Chondrocyte (in vitro differentiated cells): ENCODE results near the gene RAD51B. TPM values are rescaled to one million over a fixed set of nuclear protein-coding genes. Genes with fewer than 3 reads are reported as not detected.

Source experiments
- DNase-seq: peaks from one replicate; pipeline ENCODE4 v3.0.0; 2021; ENCODE audit warnings: mixed read lengths, low spot score
- H3K27ac Mint-ChIP-seq: one replicate; pipeline ENCODE4 v1.8.0; 2021; ENCODE audit warnings: mild to moderate bottlenecking, moderate library complexity, mixed read lengths; ENCODE audit not compliant: unreplicated experiment
- H3K27me3 Mint-ChIP-seq: 2 replicates; pipeline ENCODE4 v1.8.0; 2021; ENCODE audit warnings: low read depth, mixed read lengths
- H3K36me3 Mint-ChIP-seq: 2 replicates; pipeline ENCODE4 v1.8.0; 2021; ENCODE audit warnings: low read depth, mixed read lengths
- H3K4me1 Mint-ChIP-seq: 2 replicates; pipeline ENCODE4 v1.8.0; 2021; ENCODE audit warnings: low read depth, mild to moderate bottlenecking, mixed read lengths
- H3K4me3 Mint-ChIP-seq: one replicate; pipeline ENCODE4 v1.8.0; 2021; ENCODE audit warnings: mild to moderate bottlenecking, moderate library complexity, mixed read lengths; ENCODE audit not compliant: unreplicated experiment
- H3K9me3 Mint-ChIP-seq: 2 replicates; pipeline ENCODE4 v1.8.0; 2021; ENCODE audit warnings: low read depth, mixed read lengths
- total RNA-seq: library from RNA; stranded (reverse); gene quantifications from 3 replicates; pipeline ENCODE4 v1.2.1, GENCODE V29; 2021
- TF ChIP-seq, protein P1 (sequence below): fragments of 200-600 bp; sonication (generic); IDR thresholded peaks from 2 replicates; pipeline ENCODE4 v1.5.0; 2021; ENCODE audit warnings: antibody characterized with exemption, mild to moderate bottlenecking, moderate library complexity

Gene RAD51B
- total RNA-seq, 1 donor from 2014 or later, result 8.2 TPM

DNA sequence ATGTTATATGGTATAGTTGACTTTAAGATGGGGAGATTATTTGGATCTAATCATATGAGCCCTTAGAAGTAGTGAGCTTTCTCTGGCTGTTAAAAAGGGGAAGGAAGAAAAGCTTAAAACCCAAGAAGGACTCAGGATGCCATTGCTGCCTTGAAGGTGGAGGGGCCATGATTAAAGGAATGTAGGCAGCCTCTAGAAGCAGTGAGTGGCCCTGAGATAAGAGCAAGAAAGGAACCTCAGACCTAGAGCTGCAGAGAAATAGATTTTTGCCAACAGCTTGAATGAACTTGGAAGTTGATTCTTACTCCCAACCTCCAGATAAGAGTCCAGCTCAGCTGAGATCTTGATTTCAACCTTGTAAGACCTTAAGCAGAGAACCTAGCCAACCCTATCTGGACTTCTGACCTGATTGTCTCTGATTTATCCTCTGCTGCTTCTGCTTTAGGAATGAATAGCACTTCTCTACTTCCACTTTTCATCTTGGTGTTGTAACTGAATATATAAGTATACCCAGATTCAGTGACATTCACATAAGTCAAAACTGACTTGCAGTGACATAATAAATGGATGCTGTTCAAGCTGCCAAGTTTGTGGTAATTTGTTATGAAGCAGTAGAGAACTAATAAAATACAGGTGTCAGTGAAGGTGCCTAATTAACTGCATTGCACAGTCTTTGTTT is 33.5 kb downstream of the RAD51B start:
- DNase-seq, result no peak
- H3K27me3 Mint-ChIP-seq, result no peaks in the 10 kb centered on the region
- no peak overlapping the region for H3K27ac Mint-ChIP-seq
- H3K9me3 Mint-ChIP-seq, result peaks cover 9% of the 10 kb centered on the region
- H3K4me1 Mint-ChIP-seq, result peaks cover 11% of the 10 kb centered on the region
- H3K36me3 Mint-ChIP-seq, result peaks cover 8% of the 10 kb centered on the region
- no peak overlapping the region for H3K4me3 Mint-ChIP-seq
- TF ChIP-seq, protein P1, sequence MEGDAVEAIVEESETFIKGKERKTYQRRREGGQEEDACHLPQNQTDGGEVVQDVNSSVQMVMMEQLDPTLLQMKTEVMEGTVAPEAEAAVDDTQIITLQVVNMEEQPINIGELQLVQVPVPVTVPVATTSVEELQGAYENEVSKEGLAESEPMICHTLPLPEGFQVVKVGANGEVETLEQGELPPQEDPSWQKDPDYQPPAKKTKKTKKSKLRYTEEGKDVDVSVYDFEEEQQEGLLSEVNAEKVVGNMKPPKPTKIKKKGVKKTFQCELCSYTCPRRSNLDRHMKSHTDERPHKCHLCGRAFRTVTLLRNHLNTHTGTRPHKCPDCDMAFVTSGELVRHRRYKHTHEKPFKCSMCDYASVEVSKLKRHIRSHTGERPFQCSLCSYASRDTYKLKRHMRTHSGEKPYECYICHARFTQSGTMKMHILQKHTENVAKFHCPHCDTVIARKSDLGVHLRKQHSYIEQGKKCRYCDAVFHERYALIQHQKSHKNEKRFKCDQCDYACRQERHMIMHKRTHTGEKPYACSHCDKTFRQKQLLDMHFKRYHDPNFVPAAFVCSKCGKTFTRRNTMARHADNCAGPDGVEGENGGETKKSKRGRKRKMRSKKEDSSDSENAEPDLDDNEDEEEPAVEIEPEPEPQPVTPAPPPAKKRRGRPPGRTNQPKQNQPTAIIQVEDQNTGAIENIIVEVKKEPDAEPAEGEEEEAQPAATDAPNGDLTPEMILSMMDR, result no peak

DNA sequence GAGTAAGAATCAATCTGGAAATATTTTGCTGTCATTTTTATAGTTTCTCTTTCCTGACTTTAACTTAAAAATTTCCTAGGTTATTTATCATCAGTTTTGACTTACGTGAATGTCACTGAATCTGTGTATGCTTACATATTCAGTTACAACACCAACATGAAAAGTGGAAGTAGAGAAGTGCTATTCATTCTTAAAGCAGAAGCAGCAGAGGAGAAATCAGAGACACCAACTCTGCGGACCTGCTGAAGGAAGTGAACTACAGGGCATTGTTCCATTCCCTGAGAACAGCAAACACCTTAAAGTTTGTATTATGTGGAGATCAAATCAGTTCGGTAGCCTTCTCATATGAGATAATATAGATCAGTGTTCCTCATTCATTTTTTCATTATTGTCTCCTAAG is 34.1 kb downstream of the RAD51B start:
- no peak overlapping the region for H3K4me3 Mint-ChIP-seq
- TF ChIP-seq, protein P1, result no peak
- DNase-seq, result no peak
- H3K27ac Mint-ChIP-seq, result no peak overlapping the region
- peaks cover 11% of the 10 kb centered on the region for H3K4me1 Mint-ChIP-seq
- H3K27me3 Mint-ChIP-seq, result no peaks in the 10 kb centered on the region
- peaks cover 4% of the 10 kb centered on the region for H3K36me3 Mint-ChIP-seq
- H3K9me3 Mint-ChIP-seq, result peaks cover 4% of the 10 kb centered on the region

DNA sequence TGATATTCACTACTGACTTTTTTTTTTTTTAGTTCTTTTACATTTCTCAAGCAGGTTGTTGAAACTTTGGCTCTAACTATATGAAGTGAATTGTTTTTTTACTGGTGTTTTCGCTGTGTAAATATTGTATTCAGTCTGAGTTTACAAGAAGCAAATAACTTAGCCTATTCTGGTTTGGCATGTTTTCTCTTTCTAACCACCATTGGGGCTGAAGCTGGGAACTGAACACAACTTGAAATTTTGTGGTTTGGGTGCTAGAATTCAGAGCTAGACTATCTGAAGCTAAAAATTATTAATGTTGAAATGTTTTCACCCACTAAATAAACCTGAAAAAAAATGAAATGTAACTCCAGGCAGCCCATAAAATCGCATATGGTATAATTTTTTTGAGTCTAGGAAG is 37.2 kb downstream of the RAD51B start:
- Mint-ChIP-seq H3K27me3 (no peaks in the 10 kb centered on the region), H3K27ac (no peak overlapping the region), H3K4me1 (peaks cover 14% of the 10 kb centered on the region), H3K4me3 (no peak overlapping the region), H3K9me3 (no peaks in the 10 kb centered on the region), H3K36me3 (no peaks in the 10 kb centered on the region)
- no peak for DNase-seq
- TF ChIP-seq, protein P1, result no peak

DNA sequence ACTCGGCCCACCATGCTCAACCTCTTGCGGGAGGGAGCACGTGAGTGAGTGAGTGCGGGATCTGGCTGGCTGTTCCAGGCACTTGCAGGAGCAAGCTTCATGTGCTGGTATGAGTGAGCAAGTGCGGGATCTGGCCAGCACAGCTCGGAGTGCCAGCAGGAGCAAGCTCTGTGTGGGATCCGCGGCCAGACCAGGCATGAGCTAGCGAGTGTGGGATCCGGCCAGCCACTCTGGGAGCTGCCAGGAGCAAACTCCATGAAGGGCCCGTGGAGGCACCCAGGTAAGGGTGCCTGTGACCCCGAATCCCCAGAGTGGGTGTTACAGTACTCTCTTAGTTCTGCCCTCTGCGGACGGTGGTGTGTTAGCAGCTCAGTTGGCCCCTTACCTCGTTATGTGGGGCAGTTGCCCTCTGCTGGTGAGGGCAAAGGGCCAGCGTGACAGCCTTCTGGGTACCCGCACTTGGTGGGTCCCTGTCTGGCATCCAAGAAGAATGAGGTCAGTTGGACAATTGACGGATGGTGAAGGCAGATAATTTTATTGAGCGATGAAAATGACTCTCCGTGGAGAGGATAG is 38.3 kb downstream of the RAD51B start:
- Mint-ChIP-seq H3K4me1 (peaks cover 14% of the 10 kb centered on the region), H3K9me3 (no peaks in the 10 kb centered on the region), H3K27me3 (no peaks in the 10 kb centered on the region), H3K27ac (no peak overlapping the region), H3K36me3 (no peaks in the 10 kb centered on the region), H3K4me3 (no peak overlapping the region)
- no peak for DNase-seq
- TF ChIP-seq, protein P1, result no peak

DNA sequence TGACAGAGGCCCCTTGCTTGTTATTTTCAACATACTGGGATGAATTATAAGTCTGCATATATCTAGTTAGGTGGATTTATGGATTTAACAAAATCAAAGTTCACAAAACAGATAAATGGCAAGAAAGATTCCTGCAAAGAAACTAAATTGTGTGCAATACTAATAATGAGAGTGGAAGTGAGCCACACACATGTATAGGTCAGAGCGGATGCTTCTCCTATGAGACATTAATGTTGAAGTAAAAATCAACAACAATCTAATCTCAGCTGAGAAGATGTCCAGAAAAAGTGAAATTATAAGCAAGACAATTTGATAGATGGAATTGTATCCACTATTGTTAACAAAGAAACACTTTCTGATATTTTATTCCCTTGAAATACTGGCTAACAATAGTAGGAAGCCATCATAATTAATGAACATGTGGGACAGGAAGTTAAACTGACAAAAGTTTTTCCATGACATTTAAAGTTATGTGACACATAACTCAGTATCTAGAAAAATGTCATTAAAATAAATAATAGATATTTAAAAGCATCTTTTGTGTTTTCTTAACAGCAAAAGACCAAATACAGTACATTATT is 39.7 kb downstream of the RAD51B start:
- TF ChIP-seq, protein P1, result no peak
- Mint-ChIP-seq H3K9me3 (no peaks in the 10 kb centered on the region), H3K36me3 (no peaks in the 10 kb centered on the region), H3K4me1 (peaks cover 14% of the 10 kb centered on the region), H3K27me3 (no peaks in the 10 kb centered on the region), H3K27ac (no peak overlapping the region), H3K4me3 (no peak overlapping the region)
- DNase-seq, result no peak
